ENCODE measurements around the gene CAPZB.

The CAPZB gene

GRCh38 chr1:19532519-19532918 lies 47.2 kb upstream of the CAPZB start:
- Histone ChIP-seq H3K4me1 (ENCODE audit: insufficient read depth, low read length, poor library complexity, severe bottlenecking) (no peaks in the 10 kb centered on the region), H3K4me3 (ENCODE audit: low read length, poor library complexity, severe bottlenecking) (no peak overlapping the region), H3K79me2 (ENCODE audit: insufficient read depth, low read length) (no peaks in the 10 kb centered on the region), H3K27me3 (ENCODE audit: insufficient read depth, low read length, poor library complexity, severe bottlenecking) (no peaks in the 10 kb centered on the region), H3K36me3 (ENCODE audit: insufficient read depth, low read length) (no peaks in the 10 kb centered on the region), H3K9ac (ENCODE audit: low read depth, low read length, poor library complexity, severe bottlenecking) (no peak overlapping the region), H3K9me3 (ENCODE audit: insufficient read depth, low read depth, low read length) (no peaks in the 10 kb centered on the region), H3F3A (ENCODE audit: low read depth) (no peaks in the 10 kb centered on the region), H4K20me1 (ENCODE audit: insufficient read depth, low read length, poor library complexity, severe bottlenecking) (no peaks in the 10 kb centered on the region), H2AFZ (ENCODE audit: low read length) (no peak overlapping the region), H3K9me2 (replicated peaks; ENCODE audit: low read depth, low read length) (no peaks in the 10 kb centered on the region), H3K4me2 (ENCODE audit: low read depth, low read length, poor library complexity, severe bottlenecking) (no peak overlapping the region)
- no peak for TF ChIP-seq EZH2phosphoT487 (IDR thresholded peaks at IDR 0.05; ENCODE audit: borderline replicate concordance)
- no peak for TF ChIP-seq CTCF (conservative IDR thresholded peaks at IDR 0.05; ENCODE audit: low read length)

GRCh38 chr1:19529664-19530063 lies 44.3 kb upstream of the CAPZB start:
- Histone ChIP-seq H3K27me3 (ENCODE audit: insufficient read depth, low read length, poor library complexity, severe bottlenecking) (no peaks in the 10 kb centered on the region), H3K9me2 (replicated peaks; ENCODE audit: low read depth, low read length) (no peaks in the 10 kb centered on the region), H3K4me3 (ENCODE audit: low read length, poor library complexity, severe bottlenecking) (no peak overlapping the region), H3K4me2 (ENCODE audit: low read depth, low read length, poor library complexity, severe bottlenecking) (no peak overlapping the region), H4K20me1 (ENCODE audit: insufficient read depth, low read length, poor library complexity, severe bottlenecking) (no peaks in the 10 kb centered on the region), H3K36me3 (ENCODE audit: insufficient read depth, low read length) (no peaks in the 10 kb centered on the region), H3K9ac (ENCODE audit: low read depth, low read length, poor library complexity, severe bottlenecking) (no peak overlapping the region), H2AFZ (ENCODE audit: low read length) (no peak overlapping the region), H3F3A (ENCODE audit: low read depth) (no peaks in the 10 kb centered on the region), H3K79me2 (ENCODE audit: insufficient read depth, low read length) (no peaks in the 10 kb centered on the region), H3K4me1 (ENCODE audit: insufficient read depth, low read length, poor library complexity, severe bottlenecking) (no peaks in the 10 kb centered on the region), H3K9me3 (ENCODE audit: insufficient read depth, low read depth, low read length) (no peaks in the 10 kb centered on the region)
- TF ChIP-seq EZH2phosphoT487 (IDR thresholded peaks at IDR 0.05; ENCODE audit: borderline replicate concordance) (no peak), CTCF (conservative IDR thresholded peaks at IDR 0.05; ENCODE audit: low read length) (no peak)

DNA sequence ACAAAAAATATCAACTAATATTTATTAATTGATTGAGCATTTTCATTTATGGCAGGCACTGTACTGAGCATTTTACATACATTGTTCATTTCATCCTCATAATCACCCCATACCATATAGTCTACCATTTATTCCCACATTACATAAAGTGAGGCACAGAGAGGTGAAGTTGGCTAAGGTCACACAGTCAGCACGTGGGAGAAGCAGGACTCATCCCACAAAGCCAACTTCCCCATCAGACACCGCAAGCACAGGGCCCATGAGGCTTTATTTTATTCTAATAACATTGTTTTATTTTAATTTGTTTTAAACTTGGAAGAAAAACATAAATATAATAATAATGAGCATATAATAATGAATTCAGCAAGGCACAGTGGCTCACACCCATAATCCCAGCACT lies 43.1 kb upstream of the CAPZB start:
- Histone ChIP-seq H3K4me3 (ENCODE audit: low read length, poor library complexity, severe bottlenecking) (no peak overlapping the region), H3K9ac (ENCODE audit: low read depth, low read length, poor library complexity, severe bottlenecking) (no peak overlapping the region), H3K9me2 (replicated peaks; ENCODE audit: low read depth, low read length) (no peaks in the 10 kb centered on the region), H3K79me2 (ENCODE audit: insufficient read depth, low read length) (no peaks in the 10 kb centered on the region), H3K4me2 (ENCODE audit: low read depth, low read length, poor library complexity, severe bottlenecking) (no peak overlapping the region), H3K9me3 (ENCODE audit: insufficient read depth, low read depth, low read length) (no peaks in the 10 kb centered on the region), H3K4me1 (ENCODE audit: insufficient read depth, low read length, poor library complexity, severe bottlenecking) (no peaks in the 10 kb centered on the region), H3F3A (ENCODE audit: low read depth) (no peaks in the 10 kb centered on the region), H4K20me1 (ENCODE audit: insufficient read depth, low read length, poor library complexity, severe bottlenecking) (no peaks in the 10 kb centered on the region), H3K36me3 (ENCODE audit: insufficient read depth, low read length) (no peaks in the 10 kb centered on the region), H3K27me3 (ENCODE audit: insufficient read depth, low read length, poor library complexity, severe bottlenecking) (no peaks in the 10 kb centered on the region), H2AFZ (ENCODE audit: low read length) (no peak overlapping the region)
- TF ChIP-seq CTCF (conservative IDR thresholded peaks at IDR 0.05; ENCODE audit: low read length) (no peak), EZH2phosphoT487 (IDR thresholded peaks at IDR 0.05; ENCODE audit: borderline replicate concordance) (no peak)

All from Loucy (cell line).